ENCODE data around the gene FAM53A. TPM values are rescaled to one million over a fixed set of nuclear protein-coding genes. Genes with fewer than 3 reads are reported as not detected.

The FAM53A gene
- total RNA-seq, 3 donors from 2014 or later (not counting 1 experiment from before 2014, with no cell fraction given): 1.9 to 2.9 (median 2.3) TPM

DNA sequence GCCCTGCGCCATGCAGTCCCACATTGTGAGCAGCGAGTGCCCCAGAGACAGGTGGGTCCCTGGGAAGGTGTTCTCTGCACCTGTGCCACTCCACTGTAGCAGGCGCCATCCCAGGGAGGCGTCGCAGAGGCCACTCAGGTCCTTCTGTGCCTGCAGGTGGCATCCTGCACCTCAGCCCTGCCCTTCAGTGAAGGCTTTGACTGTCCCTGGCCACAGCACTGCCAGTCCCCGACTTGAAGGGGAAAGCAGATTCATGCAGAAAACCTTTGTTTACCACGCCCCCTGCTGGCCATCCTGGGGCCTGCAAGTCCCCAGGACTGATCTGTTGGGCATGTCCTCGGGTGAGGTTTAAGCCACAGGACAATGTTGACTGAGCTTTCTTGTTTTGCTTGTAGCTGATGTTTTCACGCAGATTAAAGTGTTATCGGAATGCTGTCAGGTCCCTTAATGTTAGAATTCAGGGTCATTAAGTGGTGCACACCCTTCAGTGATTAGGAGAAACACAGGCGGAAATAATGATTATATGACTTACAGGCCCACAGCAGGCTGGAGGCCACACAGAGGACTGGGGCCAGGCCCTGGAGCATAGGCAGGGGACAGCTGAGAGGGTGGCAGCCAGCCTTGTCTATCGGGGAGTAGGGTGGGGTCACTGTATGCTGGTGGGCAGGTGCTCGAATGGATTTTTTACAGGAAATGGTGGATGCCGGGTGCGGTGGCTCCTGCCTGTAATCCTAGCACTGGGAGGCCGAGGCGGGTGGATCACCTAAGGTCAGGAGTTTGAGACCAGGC, 42.2 kb upstream of the FAM53A start:
- Histone ChIP-seq H3K27me3 (ENCODE audit: control insufficient read depth, insufficient read depth, low read length) (no peaks in the 10 kb centered on the region), H3K36me3 (ENCODE audit: control insufficient read depth, insufficient read depth, low read length) (peaks cover 26% of the 10 kb centered on the region), H3K9me3 (ENCODE audit: control insufficient read depth, insufficient read depth, low read length) (no peaks in the 10 kb centered on the region), H3K4me1 (ENCODE audit: control insufficient read depth, insufficient read depth, low read length) (peaks cover 51% of the 10 kb centered on the region), H3K27ac (ENCODE audit: low read length) (no peak overlapping the region), H3K4me3 (ENCODE audit: low read length) (no peak overlapping the region)
- Mint-ChIP-seq H3K9me3 (no peaks in the 10 kb centered on the region), H3K4me1 (peaks cover 30 to 37% of the 10 kb centered on the region in 2 donors), H3K27me3 (ENCODE audit: low read depth in 2 of 2) (no peaks in the 10 kb centered on the region), H3K4me3 (peak overlapping the region; percentile 13), H3K36me3 (no peaks in the 10 kb centered on the region), H3K27ac (peak overlapping the region; percentile 58 to 61)
- ATAC-seq (peak; percentile 60 to 77 (median 63)), DNase-seq (peak; percentile 91 to 92)
- WGBS (ENCODE audit: insufficient coverage): 65% methylated on average over 17 of the region's 17 CpGs
- intact Hi-C loops (cut with micrococcal nuclease): loop anchor here (1.0 kb wide), 1 partner anchor 33 kb away; no protein-coding TSS in a partner anchor
- TF ChIP-seq, protein P1, sequence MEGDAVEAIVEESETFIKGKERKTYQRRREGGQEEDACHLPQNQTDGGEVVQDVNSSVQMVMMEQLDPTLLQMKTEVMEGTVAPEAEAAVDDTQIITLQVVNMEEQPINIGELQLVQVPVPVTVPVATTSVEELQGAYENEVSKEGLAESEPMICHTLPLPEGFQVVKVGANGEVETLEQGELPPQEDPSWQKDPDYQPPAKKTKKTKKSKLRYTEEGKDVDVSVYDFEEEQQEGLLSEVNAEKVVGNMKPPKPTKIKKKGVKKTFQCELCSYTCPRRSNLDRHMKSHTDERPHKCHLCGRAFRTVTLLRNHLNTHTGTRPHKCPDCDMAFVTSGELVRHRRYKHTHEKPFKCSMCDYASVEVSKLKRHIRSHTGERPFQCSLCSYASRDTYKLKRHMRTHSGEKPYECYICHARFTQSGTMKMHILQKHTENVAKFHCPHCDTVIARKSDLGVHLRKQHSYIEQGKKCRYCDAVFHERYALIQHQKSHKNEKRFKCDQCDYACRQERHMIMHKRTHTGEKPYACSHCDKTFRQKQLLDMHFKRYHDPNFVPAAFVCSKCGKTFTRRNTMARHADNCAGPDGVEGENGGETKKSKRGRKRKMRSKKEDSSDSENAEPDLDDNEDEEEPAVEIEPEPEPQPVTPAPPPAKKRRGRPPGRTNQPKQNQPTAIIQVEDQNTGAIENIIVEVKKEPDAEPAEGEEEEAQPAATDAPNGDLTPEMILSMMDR (IDR thresholded peaks at IDR 0.05): peak; percentile 86

DNA sequence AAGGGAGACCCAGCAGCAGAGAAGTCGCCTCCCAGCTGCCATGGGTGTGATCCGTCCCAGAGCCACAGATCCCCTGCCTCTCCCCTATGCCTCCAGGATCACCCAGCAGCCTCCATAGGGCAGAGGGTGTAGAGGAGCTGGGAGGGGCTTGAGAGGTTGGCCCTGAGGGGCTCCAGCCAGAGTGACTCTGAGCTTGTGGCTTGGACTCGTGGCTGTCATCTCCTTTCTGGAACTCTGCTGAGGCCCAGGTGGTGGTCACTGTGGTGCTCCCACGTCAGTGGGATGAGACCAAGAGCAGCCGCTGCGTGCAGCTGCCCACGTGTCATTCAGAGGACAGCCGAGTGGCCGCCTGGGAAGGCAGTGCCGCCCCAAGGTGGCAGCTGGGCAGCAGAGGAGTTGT, 41.4 kb upstream of the FAM53A start:
- no peak overlapping the region for H3K27ac ChIP-seq (ENCODE audit: low read length)

DNA sequence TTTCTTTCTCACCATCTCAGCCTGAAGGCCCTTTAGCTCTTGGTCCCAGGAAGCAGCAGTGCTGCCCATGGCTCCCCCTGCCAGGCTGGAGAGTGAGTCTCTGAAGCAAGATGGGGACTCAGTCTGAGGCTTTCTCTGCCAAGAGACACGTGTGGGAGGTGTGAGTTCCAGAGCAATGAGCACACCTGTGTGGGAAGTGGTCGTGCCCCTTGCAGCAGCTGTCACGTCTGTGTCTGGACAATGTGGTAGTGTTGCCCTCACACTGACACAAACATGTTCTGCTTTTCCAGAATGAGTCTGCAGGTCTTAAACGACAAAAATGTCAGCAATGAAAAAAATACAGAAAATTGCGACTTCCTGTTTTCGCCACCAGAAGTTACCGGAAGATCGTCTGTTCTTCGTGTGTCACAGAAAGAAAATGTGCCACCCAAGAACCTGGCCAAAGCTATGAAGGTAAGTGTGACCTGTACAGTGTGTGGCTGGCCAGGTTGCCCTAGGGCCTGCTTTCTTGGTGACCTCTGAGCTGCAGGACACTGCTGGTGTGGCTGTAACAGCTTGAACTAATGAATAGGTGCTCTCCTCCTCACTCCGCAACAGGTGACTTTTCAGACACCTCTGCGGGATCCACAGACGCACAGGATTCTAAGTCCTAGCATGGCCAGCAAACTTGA, 39.2 kb upstream of the FAM53A start:
- H3K36me3 Mint-ChIP-seq: no peaks in the 10 kb centered on the region
- DNase-seq (peak in 1 of 2 donors; percentile 77), ATAC-seq (peak in 1 of 3 donors; percentile 12)
- H3K4me3 Mint-ChIP-seq: peak overlapping the region; percentile 87
- Histone ChIP-seq H3K36me3 (ENCODE audit: control insufficient read depth, insufficient read depth, low read length) (peaks cover 14% of the 10 kb centered on the region), H3K9me3 (ENCODE audit: control insufficient read depth, insufficient read depth, low read length) (no peaks in the 10 kb centered on the region), H3K4me3 (ENCODE audit: low read length) (peak overlapping the region; percentile 0), H3K27me3 (ENCODE audit: control insufficient read depth, insufficient read depth, low read length) (no peaks in the 10 kb centered on the region), H3K4me1 (ENCODE audit: control insufficient read depth, insufficient read depth, low read length) (peaks cover 68% of the 10 kb centered on the region), H3K27ac (ENCODE audit: low read length) (peak overlapping the region; percentile 71)
- no peaks in the 10 kb centered on the region for H3K9me3 Mint-ChIP-seq
- intact Hi-C loops (cut with micrococcal nuclease): loop anchor here (5.0 kb wide), 2 partner anchors 41 to 134 kb away; partner anchors contain the start of genes FAM53A and LETM1
- TF ChIP-seq, protein P1 (IDR thresholded peaks at IDR 0.05): no peak
- WGBS (ENCODE audit: insufficient coverage): 18% methylated on average over 12 of the region's 12 CpGs
- peaks cover 30 to 45% of the 10 kb centered on the region in 2 donors for H3K4me1 Mint-ChIP-seq
- peak overlapping the region; percentile 92 to 93 for H3K27ac Mint-ChIP-seq
- no peaks in the 10 kb centered on the region for H3K27me3 Mint-ChIP-seq (ENCODE audit: low read depth in 2 of 2)

More for the DNA sequence above, 41.4 kb upstream of the FAM53A start:
- Mint-ChIP-seq H3K27me3 (ENCODE audit: low read depth in 2 of 2) (no peaks in the 10 kb centered on the region), H3K27ac (no peak overlapping the region), H3K4me3 (no peak overlapping the region), H3K36me3 (no peaks in the 10 kb centered on the region), H3K4me1 (peaks cover 30 to 37% of the 10 kb centered on the region in 2 donors), H3K9me3 (no peaks in the 10 kb centered on the region)
- H3K9me3 ChIP-seq (ENCODE audit: control insufficient read depth, insufficient read depth, low read length): no peaks in the 10 kb centered on the region
- H3K36me3 ChIP-seq (ENCODE audit: control insufficient read depth, insufficient read depth, low read length): peaks cover 20% of the 10 kb centered on the region
- no peaks in the 10 kb centered on the region for H3K27me3 ChIP-seq (ENCODE audit: control insufficient read depth, insufficient read depth, low read length)
- WGBS (ENCODE audit: insufficient coverage): 90% methylated on average over 9 of the region's 10 CpGs
- H3K4me3 ChIP-seq (ENCODE audit: low read length): no peak overlapping the region
- ATAC-seq (no peak), DNase-seq (no peak)
- TF ChIP-seq, protein P1 (IDR thresholded peaks at IDR 0.05): no peak
- peaks cover 51% of the 10 kb centered on the region for H3K4me1 ChIP-seq (ENCODE audit: control insufficient read depth, insufficient read depth, low read length)
- intact Hi-C loops (cut with micrococcal nuclease): no loop called here

Data from natural killer cell (primary cell).